Measurements from ENCODE around the gene CAMTA1. TPM values are rescaled to one million over a fixed set of nuclear protein-coding genes. Genes with fewer than 3 reads are reported as not detected.

Gene CAMTA1
- total RNA-seq, 5 donors from 2014 or later (not counting 1 experiment from before 2014, with no cell fraction given), result 29.7 to 37.4 (median 34.6) TPM

GRCh38 chr1:6985549-6986276 is 200.5 kb downstream of the CAMTA1 start:
- no peak for DNase-seq
- H3K27me3 ChIP-seq (replicated peaks in 1 of 2; ENCODE audit: control insufficient read depth in 2 of 2, extremely low read depth in 1 of 2, insufficient read depth in 2 of 2, low read length in 1 of 2), result peaks cover 2 to 13% of the 10 kb centered on the region in 2 experiments
- no peaks in the 10 kb centered on the region for H3K9me3 ChIP-seq
- Mint-ChIP-seq H3K9me3 (peaks cover 0 to 2% (median 0%) of the 10 kb centered on the region in 3 donors), H3K27me3 (peaks cover 4 to 23% of the 10 kb centered on the region in 2 donors), H3K4me1 (no peaks in the 10 kb centered on the region), H3K4me3 (no peak overlapping the region), H3K27ac (no peak overlapping the region), H3K36me3 (no peaks in the 10 kb centered on the region)
- no peaks in the 10 kb centered on the region for H3K4me1 ChIP-seq (ENCODE audit: control insufficient read depth in 1 of 2, extremely low read depth in 1 of 2, insufficient read depth in 2 of 2, low read length in 2 of 2)
- CTCF ChIA-PET, result no interaction called here
- H3K36me3 ChIP-seq (ENCODE audit: control insufficient read depth in 2 of 2, extremely low read depth in 1 of 2, insufficient read depth in 1 of 2, low read length in 1 of 2), result no peaks in the 10 kb centered on the region
- POLR2A ChIA-PET, result no interaction called here
- no peak for ATAC-seq (replicated peaks in 1 of 4)
- H3K4me3 ChIP-seq (ENCODE audit: control insufficient read depth in 1 of 2, extremely low read depth in 1 of 2, low read length in 1 of 2), result no peak overlapping the region
- H3K27ac ChIP-seq (ENCODE audit: low read length), result no peak overlapping the region
- WGBS (ENCODE audit: insufficient coverage), result 87% methylated on average over 6 of the region's 17 CpGs

- DNase-seq, result no peak
- no peak overlapping the region for H3K27ac ChIP-seq (ENCODE audit: low read length)
- ChIA-PET CTCF (no interaction called here), POLR2A (no interaction called here)
- no peak overlapping the region for H3K4me3 Mint-ChIP-seq
- no peaks in the 10 kb centered on the region for H3K36me3 ChIP-seq (ENCODE audit: control insufficient read depth in 2 of 2, extremely low read depth in 1 of 2, insufficient read depth in 1 of 2, low read length in 1 of 2)
- H3K27me3 Mint-ChIP-seq, result peaks cover 4 to 23% of the 10 kb centered on the region in 2 donors
- H3K4me3 ChIP-seq (ENCODE audit: control insufficient read depth in 1 of 2, extremely low read depth in 1 of 2, low read length in 1 of 2), result no peak overlapping the region
- no peaks in the 10 kb centered on the region for H3K9me3 Mint-ChIP-seq
- no peak overlapping the region for H3K27ac Mint-ChIP-seq
- ATAC-seq (replicated peaks in 1 of 4), result no peak
- whole genome bisulfite sequencing (ENCODE audit: insufficient coverage), result 79% methylated on average over 8 of the region's 8 CpGs
- no peaks in the 10 kb centered on the region for H3K36me3 Mint-ChIP-seq
- H3K9me3 ChIP-seq, result no peaks in the 10 kb centered on the region
- peaks cover 2 to 13% of the 10 kb centered on the region in 2 experiments for H3K27me3 ChIP-seq (replicated peaks in 1 of 2; ENCODE audit: control insufficient read depth in 2 of 2, extremely low read depth in 1 of 2, insufficient read depth in 2 of 2, low read length in 1 of 2)
- no peaks in the 10 kb centered on the region for H3K4me1 Mint-ChIP-seq
- H3K4me1 ChIP-seq (ENCODE audit: control insufficient read depth in 1 of 2, extremely low read depth in 1 of 2, insufficient read depth in 2 of 2, low read length in 2 of 2), result no peaks in the 10 kb centered on the region
Measured at GRCh38 chr1:6986281-6986680, 201.0 kb downstream of the CAMTA1 start.

GRCh38 chr1:6987940-6988339 is 202.7 kb downstream of the CAMTA1 start:
- ChIA-PET POLR2A (no interaction called here), CTCF (no interaction called here)
- no peak overlapping the region for H3K4me3 ChIP-seq (ENCODE audit: control insufficient read depth in 1 of 2, extremely low read depth in 1 of 2, low read length in 1 of 2)
- Mint-ChIP-seq H3K4me1 (no peaks in the 10 kb centered on the region), H3K4me3 (no peak overlapping the region), H3K36me3 (no peaks in the 10 kb centered on the region), H3K27me3 (peaks cover 4 to 20% of the 10 kb centered on the region in 2 donors), H3K9me3 (no peaks in the 10 kb centered on the region), H3K27ac (no peak overlapping the region)
- no peaks in the 10 kb centered on the region for H3K9me3 ChIP-seq
- peaks cover 2 to 19% of the 10 kb centered on the region in 2 experiments for H3K27me3 ChIP-seq (replicated peaks in 1 of 2; ENCODE audit: control insufficient read depth in 2 of 2, extremely low read depth in 1 of 2, insufficient read depth in 2 of 2, low read length in 1 of 2)
- no peak overlapping the region for H3K27ac ChIP-seq (ENCODE audit: low read length)
- H3K4me1 ChIP-seq (ENCODE audit: control insufficient read depth in 1 of 2, extremely low read depth in 1 of 2, insufficient read depth in 2 of 2, low read length in 2 of 2), result no peaks in the 10 kb centered on the region
- no peak for ATAC-seq (replicated peaks in 1 of 4)
- DNase-seq, result no peak
- H3K36me3 ChIP-seq (ENCODE audit: control insufficient read depth in 2 of 2, extremely low read depth in 1 of 2, insufficient read depth in 1 of 2, low read length in 1 of 2), result no peaks in the 10 kb centered on the region
- 87% methylated on average over 5 of the region's 9 CpGs for WGBS (ENCODE audit: insufficient coverage)

GRCh38 chr1:6988796-6989195 is 203.5 kb downstream of the CAMTA1 start:
- POLR2A ChIA-PET, result no interaction called here
- H3K4me1 Mint-ChIP-seq, result no peaks in the 10 kb centered on the region
- Histone ChIP-seq H3K27me3 (replicated peaks in 1 of 2; ENCODE audit: control insufficient read depth in 2 of 2, extremely low read depth in 1 of 2, insufficient read depth in 2 of 2, low read length in 1 of 2) (peaks cover 2 to 19% of the 10 kb centered on the region in 2 experiments), H3K27ac (ENCODE audit: low read length) (no peak overlapping the region), H3K4me3 (ENCODE audit: control insufficient read depth in 1 of 2, extremely low read depth in 1 of 2, low read length in 1 of 2) (no peak overlapping the region), H3K36me3 (ENCODE audit: control insufficient read depth in 2 of 2, extremely low read depth in 1 of 2, insufficient read depth in 1 of 2, low read length in 1 of 2) (no peaks in the 10 kb centered on the region), H3K9me3 (no peaks in the 10 kb centered on the region), H3K4me1 (ENCODE audit: control insufficient read depth in 1 of 2, extremely low read depth in 1 of 2, insufficient read depth in 2 of 2, low read length in 2 of 2) (no peaks in the 10 kb centered on the region)
- no peaks in the 10 kb centered on the region for H3K36me3 Mint-ChIP-seq
- no peak for DNase-seq
- no peak for ATAC-seq (replicated peaks in 1 of 4)
- CTCF ChIA-PET, result no interaction called here
- peaks cover 4 to 16% of the 10 kb centered on the region in 2 donors for H3K27me3 Mint-ChIP-seq
- 67% methylated on average over 3 of the region's 3 CpGs for WGBS (ENCODE audit: insufficient coverage)
- no peak overlapping the region for H3K4me3 Mint-ChIP-seq
- H3K27ac Mint-ChIP-seq, result no peak overlapping the region
- H3K9me3 Mint-ChIP-seq, result no peaks in the 10 kb centered on the region

GRCh38 chr1:6989212-6990159 is 204.2 kb downstream of the CAMTA1 start:
- Mint-ChIP-seq H3K9me3 (peaks cover 0 to 6% (median 0%) of the 10 kb centered on the region in 3 donors), H3K4me1 (no peaks in the 10 kb centered on the region), H3K27me3 (peaks cover 4 to 16% of the 10 kb centered on the region in 2 donors), H3K36me3 (no peaks in the 10 kb centered on the region), H3K4me3 (no peak overlapping the region), H3K27ac (no peak overlapping the region)
- no peak overlapping the region for H3K27ac ChIP-seq (ENCODE audit: low read length)
- POLR2A ChIA-PET, result no interaction called here
- DNase-seq, result no peak
- WGBS (ENCODE audit: insufficient coverage), result 82% methylated on average over 6 of the region's 13 CpGs
- H3K36me3 ChIP-seq (ENCODE audit: control insufficient read depth in 2 of 2, extremely low read depth in 1 of 2, insufficient read depth in 1 of 2, low read length in 1 of 2), result no peaks in the 10 kb centered on the region
- H3K27me3 ChIP-seq (replicated peaks in 1 of 2; ENCODE audit: control insufficient read depth in 2 of 2, extremely low read depth in 1 of 2, insufficient read depth in 2 of 2, low read length in 1 of 2), result peaks cover 2 to 16% of the 10 kb centered on the region in 2 experiments
- no peak for ATAC-seq (replicated peaks in 1 of 4)
- CTCF ChIA-PET, result no interaction called here
- H3K4me3 ChIP-seq (ENCODE audit: control insufficient read depth in 1 of 2, extremely low read depth in 1 of 2, low read length in 1 of 2), result no peak overlapping the region
- H3K9me3 ChIP-seq, result no peaks in the 10 kb centered on the region
- no peaks in the 10 kb centered on the region for H3K4me1 ChIP-seq (ENCODE audit: control insufficient read depth in 1 of 2, extremely low read depth in 1 of 2, insufficient read depth in 2 of 2, low read length in 2 of 2)

- WGBS (ENCODE audit: insufficient coverage), result no CpG with 5 or more reads among the region's 1 CpG
- H3K36me3 ChIP-seq (ENCODE audit: control insufficient read depth in 2 of 2, extremely low read depth in 1 of 2, insufficient read depth in 1 of 2, low read length in 1 of 2), result no peaks in the 10 kb centered on the region
- ChIA-PET CTCF (interaction anchor here in 1 of 2 donors (0.7 kb wide), 1 partner anchor 9 kb away, joined by 6 read pairs; no protein-coding TSS in a partner anchor), POLR2A (no interaction called here)
- ATAC-seq (replicated peaks in 1 of 4) (no peak), DNase-seq (no peak)
- H3K4me3 Mint-ChIP-seq, result no peak overlapping the region
- no peaks in the 10 kb centered on the region for H3K9me3 ChIP-seq
- peaks cover 0 to 6% (median 0%) of the 10 kb centered on the region in 3 donors for H3K9me3 Mint-ChIP-seq
- H3K4me1 Mint-ChIP-seq, result peaks cover 0 to under 1% (median 0%) of the 10 kb centered on the region in 3 donors
- peaks cover 2 to 20% of the 10 kb centered on the region in 2 experiments for H3K27me3 ChIP-seq (replicated peaks in 1 of 2; ENCODE audit: control insufficient read depth in 2 of 2, extremely low read depth in 1 of 2, insufficient read depth in 2 of 2, low read length in 1 of 2)
- H3K27me3 Mint-ChIP-seq, result peaks cover 8 to 18% of the 10 kb centered on the region in 2 donors
- no peak overlapping the region for H3K27ac Mint-ChIP-seq
- no peak overlapping the region for H3K4me3 ChIP-seq (ENCODE audit: control insufficient read depth in 1 of 2, extremely low read depth in 1 of 2, low read length in 1 of 2)
- H3K27ac ChIP-seq (ENCODE audit: low read length), result no peak overlapping the region
- peaks cover 0 to 4% of the 10 kb centered on the region in 2 experiments for H3K4me1 ChIP-seq (ENCODE audit: control insufficient read depth in 1 of 2, extremely low read depth in 1 of 2, insufficient read depth in 2 of 2, low read length in 2 of 2)
- H3K36me3 Mint-ChIP-seq, result no peaks in the 10 kb centered on the region
Measured at GRCh38 chr1:6991266-6991665, 206.0 kb downstream of the CAMTA1 start.

Measured in T-cell (primary cell).